Upper lobe of left lung (tissue), 4 donors: ENCODE measurements around the gene ACTRT2.

Experiments
- POLR2A ChIP-seq, 4 donors: fragments of 450-650 bp; IDR thresholded peaks; one replicate each; pipeline ENCODE4 v1.5.1; 2016 to 2017; ENCODE audit warnings: antibody characterized with exemption in 4 of 4, mild to moderate bottlenecking in 2 of 4
- TF ChIP-seq, protein P1 (sequence below), 6 experiments: fragments of 450-650 bp in 4 of 6; fragments of 200-600 bp in 2 of 6; sonication (generic) in 2 of 6; IDR thresholded peaks; one replicate each; pipeline ENCODE4 v1.5.1; 2016 to 2019; ENCODE audit warnings: antibody characterized with exemption in 6 of 6

DNA sequence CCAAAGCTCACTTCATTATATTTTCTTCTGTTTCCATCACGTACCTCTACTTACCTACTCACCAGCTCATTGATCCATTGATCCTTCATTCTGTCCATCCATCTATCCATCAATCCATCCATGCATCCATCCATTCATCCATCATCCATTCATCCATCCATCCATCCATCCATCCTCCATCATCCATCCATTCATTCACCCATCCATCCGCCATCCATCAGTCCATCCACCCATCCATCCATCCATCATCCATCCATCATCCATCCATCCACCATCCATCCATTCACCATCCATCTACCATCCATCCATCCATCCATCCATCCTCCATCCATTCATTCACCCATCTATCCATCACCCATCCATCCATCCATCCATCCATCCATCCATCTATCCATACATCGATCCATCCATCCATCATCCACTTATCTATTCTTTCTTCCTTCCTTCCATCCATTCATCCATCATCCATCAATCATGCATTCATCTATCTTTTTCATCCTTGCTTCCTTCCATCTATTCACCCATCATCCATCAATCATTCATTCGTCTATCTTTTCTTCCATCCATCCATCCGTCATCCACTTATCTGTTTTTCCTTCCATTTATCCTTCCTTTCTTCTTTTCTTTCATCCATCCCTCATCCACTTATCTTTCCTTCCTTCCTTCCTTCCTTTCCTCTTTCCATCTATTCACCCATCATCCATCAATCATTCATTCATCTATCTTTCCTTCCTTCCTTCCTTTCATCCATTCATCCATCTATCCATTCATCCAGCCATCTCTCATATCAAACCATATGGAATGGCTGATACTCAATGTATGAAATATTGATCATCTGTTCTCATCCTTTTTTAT is 35.3 kb upstream of the ACTRT2 start:
- TF ChIP-seq POLR2A (IDR thresholded peaks at IDR 0.05), result no peak
- TF ChIP-seq, protein P1, sequence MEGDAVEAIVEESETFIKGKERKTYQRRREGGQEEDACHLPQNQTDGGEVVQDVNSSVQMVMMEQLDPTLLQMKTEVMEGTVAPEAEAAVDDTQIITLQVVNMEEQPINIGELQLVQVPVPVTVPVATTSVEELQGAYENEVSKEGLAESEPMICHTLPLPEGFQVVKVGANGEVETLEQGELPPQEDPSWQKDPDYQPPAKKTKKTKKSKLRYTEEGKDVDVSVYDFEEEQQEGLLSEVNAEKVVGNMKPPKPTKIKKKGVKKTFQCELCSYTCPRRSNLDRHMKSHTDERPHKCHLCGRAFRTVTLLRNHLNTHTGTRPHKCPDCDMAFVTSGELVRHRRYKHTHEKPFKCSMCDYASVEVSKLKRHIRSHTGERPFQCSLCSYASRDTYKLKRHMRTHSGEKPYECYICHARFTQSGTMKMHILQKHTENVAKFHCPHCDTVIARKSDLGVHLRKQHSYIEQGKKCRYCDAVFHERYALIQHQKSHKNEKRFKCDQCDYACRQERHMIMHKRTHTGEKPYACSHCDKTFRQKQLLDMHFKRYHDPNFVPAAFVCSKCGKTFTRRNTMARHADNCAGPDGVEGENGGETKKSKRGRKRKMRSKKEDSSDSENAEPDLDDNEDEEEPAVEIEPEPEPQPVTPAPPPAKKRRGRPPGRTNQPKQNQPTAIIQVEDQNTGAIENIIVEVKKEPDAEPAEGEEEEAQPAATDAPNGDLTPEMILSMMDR (IDR thresholded peaks at IDR 0.05), result no peak
